ENCODE measurements around the gene DCHS1. TPM values are rescaled to one million over a fixed set of nuclear protein-coding genes. Genes with fewer than 3 reads are reported as not detected.

The DCHS1 gene
- total and polyA plus RNA-seq, 4 donors, result 0.68 to 8.9 (median 5.8) TPM

- WGBS, result under 1% methylated on average over 20 of the region's 20 CpGs
- peak; percentile 55 for TF ChIP-seq REST (IDR thresholded peaks at IDR 0.05)
- TF ChIP-seq YY1 (IDR thresholded peaks at IDR 0.05), result peak; percentile 16
- no peak for TF ChIP-seq ATF3 (IDR thresholded peaks at IDR 0.05)
- TF ChIP-seq HNF4A (conservative IDR thresholded peaks at IDR 0.05), result no peak
- TF ChIP-seq CTCF (IDR thresholded peaks at IDR 0.05; ENCODE audit: low read depth, low read length, missing input control), result no peak
- no peak for TF ChIP-seq FOXA1 (IDR thresholded peaks at IDR 0.05)
- TF ChIP-seq SP1 (IDR thresholded peaks at IDR 0.05), result peak; percentile 24
- TF ChIP-seq TAF1 (conservative IDR thresholded peaks at IDR 0.05), result peak; percentile 50
- TF ChIP-seq NR2F2 (IDR thresholded peaks at IDR 0.05), result no peak
- TF ChIP-seq EGR1 (IDR thresholded peaks at IDR 0.05; ENCODE audit: low read depth in 2 of 2), result no peak
- no peak for TF ChIP-seq JUND (IDR thresholded peaks at IDR 0.05)
- TF ChIP-seq ZBTB33 (IDR thresholded peaks at IDR 0.05), result no peak
- TF ChIP-seq GABPA (IDR thresholded peaks at IDR 0.05 in 1 of 2, conservative IDR thresholded peaks at IDR 0.05 in 1 of 2), result no peak
- TF ChIP-seq RAD21 (IDR thresholded peaks at IDR 0.05), result peak; percentile 56 to 64
- peak in 1 of 2 donors; percentile 11 for TF ChIP-seq RXRA (IDR thresholded peaks at IDR 0.05)
- TF ChIP-seq FOXA2 (IDR thresholded peaks at IDR 0.05), result no peak
- no peak for TF ChIP-seq MAX (IDR thresholded peaks at IDR 0.05)
- no peak for TF ChIP-seq HNF4G (IDR thresholded peaks at IDR 0.05)
- no peaks in the 10 kb centered on the region for H3K9me3 ChIP-seq (ENCODE audit: control insufficient read depth in 4 of 4, low read length in 3 of 4)
- peaks cover 7 to 62% (median 44%) of the 10 kb centered on the region in 4 donors for H3K4me1 ChIP-seq (ENCODE audit: control insufficient read depth in 4 of 4, insufficient read depth in 4 of 4, low read length in 3 of 4)
- H3K27ac ChIP-seq (ENCODE audit: low read depth in 1 of 2, low read length in 2 of 2), result peak overlapping the region; percentile 66 to 94
- H3K27me3 ChIP-seq (ENCODE audit: control insufficient read depth in 4 of 4, insufficient read depth in 4 of 4, low read length in 3 of 4), result no peaks in the 10 kb centered on the region
- peaks cover 2 to 38% (median 24%) of the 10 kb centered on the region in 4 donors for H3K36me3 ChIP-seq (ENCODE audit: control insufficient read depth in 4 of 4, insufficient read depth in 3 of 4, low read depth in 1 of 4, low read length in 3 of 4)
- peak; percentile 66 for DNase-seq (ENCODE audit: low spot score)
- peak overlapping the region; percentile 59 to 98 (median 70) for H3K4me3 ChIP-seq (ENCODE audit: low read depth in 1 of 3, low read length in 3 of 3)
- H3K9ac ChIP-seq (ENCODE audit: low read depth in 1 of 2, low read length in 2 of 2), result peak overlapping the region; percentile 41 to 95
These were observed 51.5 kb downstream of the DCHS1 start for GRCh38 chr11:6604081-6604626.
